ENCODE results near the gene SLC38A1.

DNA sequence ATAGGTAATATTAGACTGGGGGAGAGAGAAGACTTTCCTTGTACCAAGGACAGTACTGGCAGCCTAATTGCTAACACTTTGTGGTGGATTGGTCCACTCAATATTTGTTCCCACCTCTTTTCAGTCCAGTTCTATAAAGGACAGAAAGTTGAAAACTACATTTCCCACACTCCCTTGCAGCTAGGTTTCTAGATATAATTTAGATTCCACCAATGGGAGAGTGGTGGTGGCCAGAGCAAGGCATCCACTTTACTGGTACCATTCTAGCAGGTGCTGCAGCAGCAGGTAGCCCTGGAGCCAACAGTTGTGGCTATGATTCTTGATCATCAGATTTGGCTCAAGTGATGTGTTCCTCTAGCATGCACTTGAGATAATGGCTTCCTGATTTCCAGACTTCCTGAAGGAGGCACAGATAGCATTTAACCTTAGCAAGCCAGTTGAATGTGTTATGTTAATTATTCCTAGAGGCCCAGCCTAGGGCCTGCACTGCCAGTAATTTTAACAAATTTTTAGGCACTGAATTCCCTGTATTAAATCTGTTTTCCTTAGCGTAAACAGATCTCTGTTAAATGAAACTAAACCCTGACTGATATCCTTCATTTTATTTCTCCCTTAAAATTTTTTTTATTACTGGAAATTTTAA lies 24.4 kb downstream of the SLC38A1 start:
- TF ChIP-seq, protein P1, sequence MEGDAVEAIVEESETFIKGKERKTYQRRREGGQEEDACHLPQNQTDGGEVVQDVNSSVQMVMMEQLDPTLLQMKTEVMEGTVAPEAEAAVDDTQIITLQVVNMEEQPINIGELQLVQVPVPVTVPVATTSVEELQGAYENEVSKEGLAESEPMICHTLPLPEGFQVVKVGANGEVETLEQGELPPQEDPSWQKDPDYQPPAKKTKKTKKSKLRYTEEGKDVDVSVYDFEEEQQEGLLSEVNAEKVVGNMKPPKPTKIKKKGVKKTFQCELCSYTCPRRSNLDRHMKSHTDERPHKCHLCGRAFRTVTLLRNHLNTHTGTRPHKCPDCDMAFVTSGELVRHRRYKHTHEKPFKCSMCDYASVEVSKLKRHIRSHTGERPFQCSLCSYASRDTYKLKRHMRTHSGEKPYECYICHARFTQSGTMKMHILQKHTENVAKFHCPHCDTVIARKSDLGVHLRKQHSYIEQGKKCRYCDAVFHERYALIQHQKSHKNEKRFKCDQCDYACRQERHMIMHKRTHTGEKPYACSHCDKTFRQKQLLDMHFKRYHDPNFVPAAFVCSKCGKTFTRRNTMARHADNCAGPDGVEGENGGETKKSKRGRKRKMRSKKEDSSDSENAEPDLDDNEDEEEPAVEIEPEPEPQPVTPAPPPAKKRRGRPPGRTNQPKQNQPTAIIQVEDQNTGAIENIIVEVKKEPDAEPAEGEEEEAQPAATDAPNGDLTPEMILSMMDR (conservative IDR thresholded peaks at IDR 0.05; ENCODE audit: low read length): no peak
- no peak for TF ChIP-seq EZH2phosphoT487 (IDR thresholded peaks at IDR 0.05; ENCODE audit: borderline replicate concordance, low read depth, low read length)

Measured in OCI-LY7 (cell line).